ENCODE data around the gene MANBA. TPM values are rescaled to one million over a fixed set of nuclear protein-coding genes. Genes with fewer than 3 reads are reported as not detected.
"Not testable (repeated sequence)": the region's sequence is repeated elsewhere in the genome, so short reads cannot be mapped to it uniquely, and the experiment has no call there.

The MANBA gene
- total RNA-seq, 1 donor from 2014 or later, result 35.8 TPM

- TF ChIP-seq POLR2A (IDR thresholded peaks at IDR 0.05) (no peak), CTCF (IDR thresholded peaks at IDR 0.05) (no peak), POLR2AphosphoS5 (IDR thresholded peaks at IDR 0.05; ENCODE audit: insufficient read depth in 1 of 2, low read depth in 1 of 2) (no peak)
- H3K4me1 ChIP-seq, result peaks cover 22% of the 10 kb centered on the region
- no peaks in the 10 kb centered on the region for H3K36me3 ChIP-seq
- H3K4me3 ChIP-seq, result peak overlapping the region; percentile 83 to 91
- no peaks in the 10 kb centered on the region for H3K27me3 ChIP-seq
- no peaks in the 10 kb centered on the region for H3K9me3 ChIP-seq
- no peak for DNase-seq (ENCODE audit: extremely low spot score in 2 of 2)
- H3K27ac ChIP-seq, result peak overlapping the region; percentile 85
- intact Hi-C loops (cut with DNase I), result loop anchor here (10.0 kb wide), 2 partner anchors 65 to 1065 kb away; partner anchors contain the start of gene UBE2D3
These were observed 730 bp downstream of the MANBA start for GRCh38 chr4:102759831-102760644.

GRCh38 chr4:102758241-102759160 is 2.3 kb downstream of the MANBA start:
- H3K9me3 ChIP-seq, result no peaks in the 10 kb centered on the region
- peaks cover 22% of the 10 kb centered on the region for H3K4me1 ChIP-seq
- H3K4me3 ChIP-seq, result no peak overlapping the region
- intact Hi-C loops (cut with DNase I), result no loop called here
- H3K36me3 ChIP-seq, result no peaks in the 10 kb centered on the region
- H3K27me3 ChIP-seq, result no peaks in the 10 kb centered on the region
- no peak overlapping the region for H3K27ac ChIP-seq
- TF ChIP-seq CTCF (IDR thresholded peaks at IDR 0.05), result no peak
- no peak for TF ChIP-seq POLR2AphosphoS5 (IDR thresholded peaks at IDR 0.05; ENCODE audit: insufficient read depth in 1 of 2, low read depth in 1 of 2)
- TF ChIP-seq POLR2A (IDR thresholded peaks at IDR 0.05), result no peak
- DNase-seq (ENCODE audit: extremely low spot score in 2 of 2), result no peak

- Histone ChIP-seq H3K27me3 (no peaks in the 10 kb centered on the region), H3K9me3 (no peaks in the 10 kb centered on the region), H3K27ac (no peak overlapping the region), H3K4me3 (no peak overlapping the region), H3K36me3 (no peaks in the 10 kb centered on the region), H3K4me1 (peaks cover 22% of the 10 kb centered on the region)
- TF ChIP-seq POLR2AphosphoS5 (IDR thresholded peaks at IDR 0.05; ENCODE audit: insufficient read depth in 1 of 2, low read depth in 1 of 2) (no peak), POLR2A (IDR thresholded peaks at IDR 0.05) (no peak), CTCF (IDR thresholded peaks at IDR 0.05) (no peak)
- intact Hi-C loops (cut with DNase I), result no loop called here
- DNase-seq (ENCODE audit: extremely low spot score in 2 of 2), result no peak
These were observed 3.1 kb downstream of the MANBA start for GRCh38 chr4:102757681-102758080.

GRCh38 chr4:102754044-102754443 is 6.7 kb downstream of the MANBA start:
- Histone ChIP-seq H3K36me3 (no peaks in the 10 kb centered on the region), H3K4me1 (peaks cover 3% of the 10 kb centered on the region), H3K4me3 (no peak overlapping the region), H3K27me3 (no peaks in the 10 kb centered on the region), H3K9me3 (no peaks in the 10 kb centered on the region), H3K27ac (no peak overlapping the region)
- no peak for DNase-seq (ENCODE audit: extremely low spot score in 2 of 2)
- TF ChIP-seq POLR2AphosphoS5 (IDR thresholded peaks at IDR 0.05; ENCODE audit: insufficient read depth in 1 of 2, low read depth in 1 of 2), result no peak
- intact Hi-C loops (cut with DNase I), result no loop called here

GRCh38 chr4:102751941-102752340 is 8.8 kb downstream of the MANBA start:
- TF ChIP-seq POLR2AphosphoS5 (IDR thresholded peaks at IDR 0.05; ENCODE audit: insufficient read depth in 1 of 2, low read depth in 1 of 2) (no peak), CTCF (IDR thresholded peaks at IDR 0.05) (no peak), POLR2A (IDR thresholded peaks at IDR 0.05) (no peak)
- Histone ChIP-seq H3K9me3 (no peaks in the 10 kb centered on the region), H3K4me3 (no peak overlapping the region)

GRCh38 chr4:102743352-102743751 is 17.4 kb downstream of the MANBA start:
- H3K9me3 ChIP-seq; H3K27ac ChIP-seq; H3K27me3 ChIP-seq; H3K4me1 ChIP-seq; DNase-seq (ENCODE audit: extremely low spot score in 2 of 2); H3K4me3 ChIP-seq; intact Hi-C loops (cut with DNase I); H3K36me3 ChIP-seq: not testable (repeated sequence)

More at GRCh38 chr4:102751941-102752340, 8.8 kb downstream of the MANBA start:
- Histone ChIP-seq H3K4me1 (no peaks in the 10 kb centered on the region), H3K27ac (no peak overlapping the region), H3K27me3 (no peaks in the 10 kb centered on the region), H3K36me3 (no peaks in the 10 kb centered on the region)
- DNase-seq (ENCODE audit: extremely low spot score in 2 of 2), result no peak
- intact Hi-C loops (cut with DNase I), result no loop called here

- H3K36me3 ChIP-seq; intact Hi-C loops (cut with DNase I); H3K9me3 ChIP-seq; H3K27me3 ChIP-seq; H3K27ac ChIP-seq; H3K4me1 ChIP-seq; H3K4me3 ChIP-seq; DNase-seq (ENCODE audit: extremely low spot score in 2 of 2): not testable (repeated sequence)
These were observed 22.0 kb downstream of the MANBA start for GRCh38 chr4:102738802-102739201.
